Keratinocyte (primary cell): ENCODE results near the gene OPTC.

Source experiments
- EZH2 ChIP-seq: IDR thresholded peaks from one replicate; pipeline ENCODE4 v1.6.1; 2012; ENCODE audit warnings: inconsistent platforms, mild to moderate bottlenecking, low read length, moderate library complexity
- TF ChIP-seq, protein P1 (sequence below), 3 experiments: IDR thresholded peaks in 1 of 3; conservative IDR thresholded peaks in 1 of 3; optimal IDR thresholded peaks in 1 of 3; 2 replicates in 2 of 3; 3 replicates in 1 of 3; pipeline versions ENCODE3 to v1.5.1; 2011; ENCODE audit warnings: low read length in 3 of 3, mild to moderate bottlenecking in 3 of 3, moderate library complexity in 2 of 3, control low read depth in 1 of 3, inconsistent platforms in 1 of 3; ENCODE audit not compliant: insufficient read depth in 2 of 3; ENCODE audit errors: extremely low read depth in 1 of 3

DNA sequence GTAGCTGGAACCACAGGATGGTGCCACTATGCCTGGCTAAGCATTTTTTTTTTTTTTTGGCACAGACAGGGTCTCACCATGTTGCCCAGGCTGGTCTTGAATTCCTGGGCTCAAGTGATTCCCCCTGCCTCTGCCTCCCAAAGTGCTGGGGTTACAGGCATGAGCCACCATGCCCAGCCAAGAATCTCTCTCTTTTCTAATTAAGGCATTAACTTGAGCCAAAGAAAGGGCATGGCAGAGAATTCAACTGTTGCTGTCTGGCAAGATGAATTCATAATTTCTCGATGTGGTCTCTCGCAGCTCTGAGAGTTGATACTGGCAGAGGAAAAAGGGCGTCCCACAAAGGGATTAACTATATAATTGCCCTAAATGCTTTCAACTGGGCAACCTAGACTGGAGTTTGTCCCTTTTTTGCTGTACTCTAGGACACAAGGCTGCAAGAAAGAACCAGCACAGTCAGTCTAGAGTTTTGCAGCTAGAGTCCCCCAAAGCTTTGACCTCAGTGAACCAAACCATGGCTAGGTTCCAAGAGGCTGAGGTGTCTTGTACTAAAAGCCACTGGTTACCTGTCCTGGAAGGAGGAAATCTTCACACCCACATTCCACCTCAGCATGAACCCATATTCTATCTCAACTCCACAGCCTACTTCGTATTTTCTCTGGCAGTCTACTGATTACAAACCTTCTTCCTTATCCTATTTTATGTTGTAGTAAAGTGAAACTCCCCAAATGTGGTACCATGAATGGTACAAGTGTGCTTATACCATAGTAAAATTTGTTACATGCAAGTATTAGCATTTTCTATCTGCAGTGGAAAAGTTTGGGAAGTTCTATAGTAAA lies 51.2 kb downstream of the OPTC start:
- TF ChIP-seq, protein P1, sequence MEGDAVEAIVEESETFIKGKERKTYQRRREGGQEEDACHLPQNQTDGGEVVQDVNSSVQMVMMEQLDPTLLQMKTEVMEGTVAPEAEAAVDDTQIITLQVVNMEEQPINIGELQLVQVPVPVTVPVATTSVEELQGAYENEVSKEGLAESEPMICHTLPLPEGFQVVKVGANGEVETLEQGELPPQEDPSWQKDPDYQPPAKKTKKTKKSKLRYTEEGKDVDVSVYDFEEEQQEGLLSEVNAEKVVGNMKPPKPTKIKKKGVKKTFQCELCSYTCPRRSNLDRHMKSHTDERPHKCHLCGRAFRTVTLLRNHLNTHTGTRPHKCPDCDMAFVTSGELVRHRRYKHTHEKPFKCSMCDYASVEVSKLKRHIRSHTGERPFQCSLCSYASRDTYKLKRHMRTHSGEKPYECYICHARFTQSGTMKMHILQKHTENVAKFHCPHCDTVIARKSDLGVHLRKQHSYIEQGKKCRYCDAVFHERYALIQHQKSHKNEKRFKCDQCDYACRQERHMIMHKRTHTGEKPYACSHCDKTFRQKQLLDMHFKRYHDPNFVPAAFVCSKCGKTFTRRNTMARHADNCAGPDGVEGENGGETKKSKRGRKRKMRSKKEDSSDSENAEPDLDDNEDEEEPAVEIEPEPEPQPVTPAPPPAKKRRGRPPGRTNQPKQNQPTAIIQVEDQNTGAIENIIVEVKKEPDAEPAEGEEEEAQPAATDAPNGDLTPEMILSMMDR (optimal IDR thresholded peaks at IDR 0.05 in 1 of 3, IDR thresholded peaks at IDR 0.05 in 1 of 3, conservative IDR thresholded peaks at IDR 0.05 in 1 of 3; ENCODE audit: extremely low read depth in 1 of 3, insufficient read depth in 2 of 3, low read length in 3 of 3) = no peak
- no peak for TF ChIP-seq EZH2
